DOHH2 (cell line): ENCODE data around the gene PRPF18.

Experiments
- H3F3A ChIP-seq: fragments of 200-600 bp; sonication (generic), shearing (Covaris generic); 2 replicates; pipeline ENCODE4 v1.6.0; 2016; ENCODE audit warnings: antibody characterized with exemption, mild to moderate bottlenecking; ENCODE audit not compliant: control insufficient read depth, insufficient read depth
- H3K27ac ChIP-seq: fragments of 200-600 bp; sonication (generic); 2 replicates; pipeline ENCODE4 v1.5.1; 2014; ENCODE audit warnings: low read depth, mild to moderate bottlenecking, low read length, moderate library complexity
- H3K27me3 ChIP-seq: fragments of 200-600 bp; sonication (generic); 2 replicates; pipeline ENCODE4 v1.6.1; 2014; ENCODE audit warnings: mild to moderate bottlenecking, low read length, mixed read lengths; ENCODE audit not compliant: control insufficient read depth
- H3K36me3 ChIP-seq: fragments of 200-600 bp; sonication (generic); 2 replicates; pipeline ENCODE4 v1.6.1; 2014; ENCODE audit warnings: mild to moderate bottlenecking, low read length, moderate library complexity, mixed read lengths; ENCODE audit not compliant: control insufficient read depth
- H3K4me1 ChIP-seq: fragments of 200-600 bp; sonication (generic); 2 replicates; pipeline ENCODE4 v1.6.1; 2014; ENCODE audit warnings: mild to moderate bottlenecking, low read length, mixed read lengths; ENCODE audit not compliant: control insufficient read depth
- H3K4me2 ChIP-seq: fragments of 200-600 bp; sonication (generic); 2 replicates; pipeline ENCODE4 v1.6.0; 2014; ENCODE audit warnings: mild to moderate bottlenecking, low read length, moderate library complexity
- H3K4me3 ChIP-seq: fragments of 200-600 bp; sonication (generic); 2 replicates; pipeline ENCODE4 v1.5.1; 2014; ENCODE audit warnings: mild to moderate bottlenecking, low read length, mixed read lengths
- H3K79me2 ChIP-seq: fragments of 200-600 bp; sonication (generic); 2 replicates; pipeline ENCODE4 v1.6.1; 2014; ENCODE audit warnings: mild to moderate bottlenecking, low read length, mixed read lengths; ENCODE audit not compliant: control insufficient read depth
- H3K9me2 ChIP-seq: fragments of 200-600 bp; sonication (generic); replicated peaks from 2 replicates; pipeline ENCODE4 v1.6.1; 2014; ENCODE audit warnings: mild to moderate bottlenecking, low read length, mixed read lengths; ENCODE audit not compliant: control insufficient read depth
- H3K9me3 ChIP-seq: fragments of 200-600 bp; sonication (generic); 2 replicates; pipeline ENCODE4 v1.6.1; 2014; ENCODE audit warnings: antibody characterized with exemption, low read length, mixed read lengths; ENCODE audit not compliant: control insufficient read depth, insufficient read depth
- H4K20me1 ChIP-seq: fragments of 200-600 bp; sonication (generic); 2 replicates; pipeline ENCODE4 v1.6.0; 2014; ENCODE audit warnings: low read depth, mild to moderate bottlenecking, antibody characterized with exemption, low read length, moderate library complexity; ENCODE audit not compliant: control insufficient read depth, insufficient read depth
- CTCF ChIP-seq: fragments of 200-600 bp; sonication (generic); IDR thresholded peaks from one replicate; pipeline ENCODE4 v1.5.1; 2014; ENCODE audit warnings: antibody characterized with exemption, mild to moderate bottlenecking, low read depth, low read length; ENCODE audit not compliant: poor library complexity, severe bottlenecking
- EZH2phosphoT487 ChIP-seq: fragments of 200-600 bp; sonication (generic); IDR thresholded peaks from 2 replicates; pipeline ENCODE4 v1.6.1; 2017; ENCODE audit warnings: borderline replicate concordance, mild to moderate bottlenecking, antibody characterized with exemption, low read length, moderate library complexity, mixed read lengths

The PRPF18 gene

GRCh38 chr10:13585943-13586342, 822 bp upstream of the PRPF18 start:
- no peaks in the 10 kb centered on the region for H3K27me3 ChIP-seq
- H3K4me2 ChIP-seq, result peak overlapping the region; percentile 93
- peaks cover 14% of the 10 kb centered on the region for H3K4me1 ChIP-seq
- TF ChIP-seq CTCF (no peak), EZH2phosphoT487 (no peak)
- 0 out of 2 replicates have a peak, but pooled peaks cover 3% of the 10 kb centered on the region for H3F3A ChIP-seq
- peaks cover 32% of the 10 kb centered on the region for H3K79me2 ChIP-seq
- no peak overlapping the region for H3K27ac ChIP-seq
- no peaks in the 10 kb centered on the region for H3K9me3 ChIP-seq
- H3K4me3 ChIP-seq, result peak overlapping the region; percentile 89
- no peaks in the 10 kb centered on the region for H4K20me1 ChIP-seq
- H3K9me2 ChIP-seq, result no peaks in the 10 kb centered on the region
- H3K36me3 ChIP-seq, result no peaks in the 10 kb centered on the region

- Histone ChIP-seq H3K27ac (no peak overlapping the region), H3K4me2 (peak overlapping the region; percentile 93), H3K79me2 (peaks cover 38% of the 10 kb centered on the region), H4K20me1 (no peaks in the 10 kb centered on the region), H3K9me3 (no peaks in the 10 kb centered on the region), H3K4me3 (peak overlapping the region; percentile 89), H3K4me1 (peaks cover 14% of the 10 kb centered on the region), H3F3A (0 out of 2 replicates have a peak, but pooled peaks cover 3% of the 10 kb centered on the region), H3K36me3 (no peaks in the 10 kb centered on the region; the same call in 1 of the 2 replicates), H3K9me2 (no peaks in the 10 kb centered on the region), H3K27me3 (no peaks in the 10 kb centered on the region)
- no peak for TF ChIP-seq CTCF
- no peak for TF ChIP-seq EZH2phosphoT487
These were observed 626 bp downstream of the PRPF18 start for GRCh38 chr10:13587391-13587790.

GRCh38 chr10:13589316-13589715, 2.6 kb downstream of the PRPF18 start:
- no peaks in the 10 kb centered on the region for H3K9me3 ChIP-seq
- H3K27ac ChIP-seq, result no peak overlapping the region
- no peaks in the 10 kb centered on the region for H3K27me3 ChIP-seq
- no peaks in the 10 kb centered on the region; the same call in 1 of the 2 replicates for H3K36me3 ChIP-seq
- H3K79me2 ChIP-seq, result peaks cover 41% of the 10 kb centered on the region
- H4K20me1 ChIP-seq, result no peaks in the 10 kb centered on the region
- H3K9me2 ChIP-seq, result no peaks in the 10 kb centered on the region
- TF ChIP-seq CTCF (no peak), EZH2phosphoT487 (no peak)
- peaks cover 14% of the 10 kb centered on the region for H3K4me1 ChIP-seq
- no peak overlapping the region for H3K4me2 ChIP-seq
- 0 out of 2 replicates have a peak, but pooled peaks cover 3% of the 10 kb centered on the region for H3F3A ChIP-seq
- no peak overlapping the region for H3K4me3 ChIP-seq
